ENCODE measurements around the gene SWT1.

SWT1 gene

GRCh38 chr1:185156854-185157598 is at the start of gene SWT1, which contains the start of gene TRMT1L:
SWT1 (plus strand) TSS chr1:185157167; CDS start chr1:185160842, 3,675 bp downstream.
TRMT1L (minus strand) TSS chr1:185156953; CDS start chr1:185156712, 241 bp downstream.
- DNase-seq (ENCODE audit: low read depth): peak; percentile 98

GRCh38 chr1:185108321-185108720 is 48.6 kb upstream of the SWT1 start:
- no peak for DNase-seq (ENCODE audit: low read depth)

GRCh38 chr1:185110145-185110544 is 46.8 kb upstream of the SWT1 start:
- no peak for DNase-seq (ENCODE audit: low read depth)

- DNase-seq (ENCODE audit: low read depth): no peak
Observed at GRCh38 chr1:185111873-185112272, 45.1 kb upstream of the SWT1 start.

- no peak for DNase-seq (ENCODE audit: low read depth)
Observed at GRCh38 chr1:185112356-185112755, 44.6 kb upstream of the SWT1 start.

- DNase-seq (ENCODE audit: low read depth): no peak
Observed at GRCh38 chr1:185129708-185130107, 27.3 kb upstream of the SWT1 start.

GRCh38 chr1:185132534-185132933 is 24.4 kb upstream of the SWT1 start:
- DNase-seq (ENCODE audit: low read depth): no peak

GRCh38 chr1:185137896-185138545 is 18.9 kb upstream of the SWT1 start:
- no peak for DNase-seq (ENCODE audit: low read depth)

- no peak for DNase-seq (ENCODE audit: low read depth)
Observed at GRCh38 chr1:185139246-185139645, 17.7 kb upstream of the SWT1 start.

GRCh38 chr1:185144233-185144632 is 12.7 kb upstream of the SWT1 start:
- DNase-seq (ENCODE audit: low read depth): no peak

GRCh38 chr1:185151215-185151614 is 5.8 kb upstream of the SWT1 start:
- no peak for DNase-seq (ENCODE audit: low read depth)

- DNase-seq (ENCODE audit: low read depth): no peak
Observed at GRCh38 chr1:185152187-185152767, 4.7 kb upstream of the SWT1 start.

GRCh38 chr1:185154912-185155513 is 2.0 kb upstream of the SWT1 start:
- no peak for DNase-seq (ENCODE audit: low read depth)

- no peak for DNase-seq (ENCODE audit: low read depth)
Observed at GRCh38 chr1:185155600-185156287, 1.2 kb upstream of the SWT1 start.

GRCh38 chr1:185156288-185156853 is 596 bp upstream of the SWT1 start:
- DNase-seq (ENCODE audit: low read depth): no peak

- DNase-seq (ENCODE audit: low read depth): no peak
Observed at GRCh38 chr1:185157599-185158412, 839 bp downstream of the SWT1 start.

- no peak for DNase-seq (ENCODE audit: low read depth)
Observed at GRCh38 chr1:185158800-185159199, 1.8 kb downstream of the SWT1 start.

- DNase-seq (ENCODE audit: low read depth): no peak
Observed at GRCh38 chr1:185159966-185160365, 3.0 kb downstream of the SWT1 start.

- no peak for DNase-seq (ENCODE audit: low read depth)
Observed at GRCh38 chr1:185162491-185162890, 5.5 kb downstream of the SWT1 start.

GRCh38 chr1:185166106-185166505 is 9.1 kb downstream of the SWT1 start:
- DNase-seq (ENCODE audit: low read depth): no peak

- no peak for DNase-seq (ENCODE audit: low read depth)
Observed at GRCh38 chr1:185170291-185170848, 13.4 kb downstream of the SWT1 start.
